Stimulated activated CD8-positive, alpha-beta memory T cell treated with anti-CD3 and anti-CD28 coated beads, Interleukin-2, amount 100 ng/mL, for 1 hour (primary cell): ENCODE results near the gene PRIM1.
"Not testable (repeated sequence)": the region's sequence is repeated elsewhere in the genome, so short reads cannot be mapped to it uniquely, and the experiment has no call there.

Experiments used
- DNase-seq, 2 donors: peaks; one replicate each; pipeline ENCODE4 v3.0.0-alpha.2; 2020; ENCODE audit warnings: low read depth in 2 of 2

PRIM1 gene

DNA sequence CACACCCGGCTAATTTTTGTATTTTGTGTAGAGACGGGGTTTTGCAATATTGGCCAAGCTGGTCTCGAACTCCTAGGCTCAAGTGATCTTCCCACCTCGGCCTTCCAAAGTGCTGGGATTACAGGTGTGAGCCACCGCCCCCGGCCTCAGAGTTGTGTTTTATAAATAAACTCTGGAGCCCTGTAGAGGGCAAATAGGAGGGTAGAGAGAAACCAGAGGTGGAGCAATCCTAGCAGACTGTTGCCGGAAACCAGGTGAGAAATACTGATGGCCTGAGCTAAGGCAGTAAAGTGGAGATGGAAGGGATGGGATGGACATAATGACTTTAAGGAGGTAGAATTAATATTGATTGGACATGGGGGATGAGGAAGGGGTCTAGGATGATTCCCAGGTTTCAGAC lies 8.3 kb upstream of the PRIM1 start:
- no peak for DNase-seq

DNA sequence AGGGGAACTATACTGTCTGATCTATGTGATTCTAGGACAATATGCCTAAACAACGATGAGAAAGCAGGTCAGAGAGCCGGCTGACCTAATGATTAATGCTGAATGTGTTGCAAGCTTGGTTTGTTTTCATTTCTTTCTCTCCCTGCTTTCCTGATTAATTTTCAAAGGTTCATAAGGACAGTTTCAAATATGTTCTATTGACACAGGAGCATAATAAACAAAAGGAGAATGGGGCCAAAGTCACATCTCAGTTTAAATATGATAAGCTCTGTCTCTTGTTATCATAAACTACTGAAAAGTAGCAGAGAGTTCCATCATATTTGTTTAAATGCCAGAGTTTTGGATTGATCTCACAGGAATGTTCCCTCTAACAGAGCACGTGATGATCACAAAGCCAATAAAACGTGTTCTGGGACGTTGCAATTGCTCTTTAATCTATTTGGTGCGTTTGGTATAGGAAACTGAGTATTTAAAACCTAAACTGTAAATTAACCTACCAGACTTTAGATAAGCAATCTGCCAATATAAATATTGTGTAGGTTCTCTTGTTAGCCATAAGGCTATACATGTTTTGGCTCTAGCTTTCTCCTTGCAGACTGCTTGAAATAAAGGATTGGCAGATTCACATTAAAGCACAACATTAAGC lies 7.3 kb upstream of the PRIM1 start:
- no peak for DNase-seq

DNA sequence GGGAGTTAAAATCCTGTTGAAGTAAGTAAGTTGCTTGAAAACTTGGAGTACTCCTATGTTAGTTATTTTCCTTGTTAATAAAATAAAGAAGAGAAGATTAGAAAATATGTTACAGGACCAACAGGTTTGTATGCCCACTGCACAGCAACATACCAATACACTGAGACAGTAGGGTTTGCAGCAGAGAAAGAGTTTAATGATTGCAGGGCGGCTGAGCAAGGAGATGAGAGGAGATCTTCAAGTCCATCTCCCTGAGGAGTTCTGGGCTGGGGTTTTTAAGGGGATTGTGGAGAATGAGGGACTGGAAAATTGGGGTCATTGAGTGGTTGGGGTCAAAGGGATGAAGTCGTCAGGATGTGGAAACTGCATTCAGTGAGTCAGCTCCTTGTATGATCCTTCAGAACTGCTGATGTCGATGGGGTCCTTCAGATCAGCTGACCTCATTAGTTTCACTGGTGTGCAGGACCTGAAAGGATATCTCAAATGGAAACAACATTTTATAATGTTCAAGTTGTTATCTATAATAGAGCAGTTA lies 6.7 kb upstream of the PRIM1 start:
- DNase-seq, result no peak

DNA sequence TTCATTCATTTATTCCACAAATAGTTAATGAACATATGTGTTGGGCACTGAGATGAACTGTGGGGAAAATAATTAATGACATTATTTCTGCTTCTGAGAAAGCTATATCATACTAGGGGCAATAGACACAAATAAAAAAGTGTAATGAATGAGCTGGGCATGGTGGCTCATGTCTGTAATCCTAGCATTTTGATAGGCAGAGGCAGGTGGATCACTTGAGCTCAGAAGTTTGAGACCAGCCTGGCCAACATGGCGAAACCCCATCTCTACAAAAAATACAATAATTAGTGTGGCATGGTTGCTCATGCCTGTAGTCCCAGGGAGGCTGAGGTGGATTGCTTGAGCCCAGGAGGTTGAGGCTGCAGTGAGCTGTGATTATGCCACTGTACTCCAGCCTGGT lies 5.8 kb upstream of the PRIM1 start:
- not testable (repeated sequence) for DNase-seq

- DNase-seq, result no peak
Observed at GRCh38 chr12:56753566-56753965, 1.4 kb upstream of the PRIM1 start.

DNA sequence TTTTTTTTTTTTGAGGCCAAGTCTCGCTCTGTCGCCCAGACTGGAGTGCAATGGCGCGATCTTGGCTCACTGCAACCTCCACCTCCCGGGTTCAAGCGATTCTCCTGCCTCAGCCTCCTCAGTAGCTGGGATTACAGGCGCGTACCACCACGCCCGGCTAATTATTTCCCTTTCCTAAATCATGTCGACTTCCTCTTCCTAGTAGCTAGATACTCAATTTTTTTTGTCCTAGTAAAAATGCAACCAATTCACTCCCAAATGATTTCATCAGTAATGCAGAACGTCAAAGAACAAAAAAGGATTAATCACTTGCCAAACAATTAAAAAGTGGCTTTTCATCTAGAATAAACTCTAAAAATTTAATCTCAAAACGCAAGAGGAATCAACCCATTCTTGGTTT lies 1.5 kb downstream of the PRIM1 start:
- DNase-seq, result not testable (repeated sequence)

GRCh38 chr12:56749853-56750252 lies 2.3 kb downstream of the PRIM1 start:
- no peak for DNase-seq

DNA sequence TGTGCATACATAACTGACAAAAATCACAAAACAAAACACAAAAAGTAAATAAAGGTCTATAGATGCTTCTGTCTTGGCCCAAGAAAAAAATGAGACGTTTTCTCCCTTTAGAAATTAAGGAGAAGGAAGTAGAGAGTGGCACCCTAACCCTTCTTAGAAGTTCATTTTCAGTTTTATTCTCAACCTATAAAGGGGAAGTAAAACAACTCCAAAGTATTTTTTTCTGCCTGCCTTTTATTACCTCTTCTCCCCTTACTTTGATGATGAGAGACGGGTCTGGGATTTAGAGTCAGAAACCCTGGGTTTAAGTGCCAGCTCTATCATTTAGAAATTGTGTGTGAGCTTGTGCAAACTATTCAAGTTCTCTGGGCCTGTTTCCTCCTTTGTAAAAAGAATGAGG lies 2.8 kb downstream of the PRIM1 start:
- DNase-seq, result no peak

DNA sequence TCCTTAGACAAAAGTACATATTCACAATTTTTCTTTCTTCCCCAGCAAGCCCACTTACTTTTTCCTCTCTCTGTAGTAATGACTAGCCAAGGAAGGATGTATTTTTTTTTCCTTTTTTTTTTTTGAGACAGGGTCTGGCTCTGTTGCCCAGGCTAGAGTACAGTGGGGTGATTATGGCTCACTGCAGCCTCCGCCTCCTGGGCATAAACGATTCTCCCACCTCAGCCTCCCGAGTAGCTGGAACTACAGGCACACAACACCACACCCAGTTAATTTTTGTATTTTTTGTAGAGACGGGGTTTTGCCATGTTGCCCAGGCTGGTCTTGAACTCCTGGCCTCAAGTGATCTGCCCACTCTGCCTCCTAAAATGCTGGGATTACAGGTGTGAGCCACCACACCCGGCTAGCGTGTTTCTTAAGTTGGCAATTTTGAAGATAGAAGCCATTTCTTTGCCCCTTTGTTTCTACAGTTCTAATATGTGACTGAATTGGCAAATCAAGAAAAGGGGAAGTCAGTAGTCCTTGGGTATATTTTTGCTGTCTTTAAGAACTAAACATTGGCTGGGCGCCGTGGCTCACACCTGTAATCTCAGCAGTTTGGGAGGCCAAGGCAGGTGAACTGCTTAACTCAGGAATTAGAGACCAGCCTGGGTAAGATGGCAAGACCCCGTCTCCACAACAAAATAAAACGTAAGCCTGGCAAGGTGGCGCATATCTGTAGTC lies 23.8 kb downstream of the PRIM1 start:
- DNase-seq, result no peak

- not testable (repeated sequence) for DNase-seq
Observed at GRCh38 chr12:56726196-56726675, 25.9 kb downstream of the PRIM1 start.

- no peak for DNase-seq
Observed at GRCh38 chr12:56725723-56726102, 26.4 kb downstream of the PRIM1 start.

- peak; percentile 91 to 96 for DNase-seq
Observed at GRCh38 chr12:56724972-56725722, 27.0 kb downstream of the PRIM1 start, which contains the start of gene NACA. Gene NACA (minus strand): TSS chr12:56725299. CDS start chr12:56724521, 778 bp downstream.

GRCh38 chr12:56724701-56724971 lies 27.5 kb downstream of the PRIM1 start:
- no peak for DNase-seq

GRCh38 chr12:56723889-56724700 lies 28.0 kb downstream of the PRIM1 start:
- DNase-seq, result no peak

DNA sequence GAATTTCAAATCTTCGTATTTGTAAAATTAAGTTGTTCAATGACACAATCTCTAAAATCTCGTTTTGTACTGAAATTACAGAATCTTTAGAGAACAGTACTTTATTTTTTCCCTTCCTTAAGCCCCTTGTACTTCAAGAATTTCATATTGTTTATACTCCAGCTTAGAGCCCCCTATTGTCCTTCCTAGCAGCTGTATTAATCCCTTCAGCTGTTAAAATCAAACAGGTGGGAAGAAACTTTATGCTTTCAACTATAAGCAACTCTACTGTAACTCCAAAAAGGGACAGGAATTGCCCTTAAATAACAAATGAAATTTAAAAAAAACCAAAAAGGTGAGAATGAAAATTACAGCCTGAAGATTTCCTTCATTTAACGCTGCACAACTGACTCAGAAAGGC lies 28.8 kb downstream of the PRIM1 start:
- DNase-seq, result no peak

GRCh38 chr12:56722832-56723231 lies 29.3 kb downstream of the PRIM1 start:
- DNase-seq, result no peak

GRCh38 chr12:56721721-56722120 lies 30.4 kb downstream of the PRIM1 start:
- no peak for DNase-seq

DNA sequence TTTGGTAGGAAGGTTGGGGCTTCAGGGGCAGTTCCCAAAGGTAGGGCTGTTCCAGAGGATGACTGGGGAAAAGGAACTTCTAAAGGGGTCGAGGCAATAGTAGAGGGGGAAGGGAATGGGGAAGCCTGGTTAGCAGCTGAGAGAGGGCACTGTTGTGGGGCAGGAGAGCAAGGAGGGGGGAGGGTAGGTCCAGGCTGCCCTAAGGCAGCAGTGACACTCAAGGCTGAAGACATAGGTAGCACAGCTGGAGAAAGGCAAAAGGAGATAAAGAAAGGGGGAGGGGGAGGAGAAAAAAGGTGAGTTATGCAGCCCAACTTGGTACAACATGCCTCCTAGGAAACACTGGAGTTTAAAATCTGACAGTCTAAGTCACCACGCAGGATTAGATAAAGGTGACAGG lies 30.9 kb downstream of the PRIM1 start:
- DNase-seq, result no peak

DNA sequence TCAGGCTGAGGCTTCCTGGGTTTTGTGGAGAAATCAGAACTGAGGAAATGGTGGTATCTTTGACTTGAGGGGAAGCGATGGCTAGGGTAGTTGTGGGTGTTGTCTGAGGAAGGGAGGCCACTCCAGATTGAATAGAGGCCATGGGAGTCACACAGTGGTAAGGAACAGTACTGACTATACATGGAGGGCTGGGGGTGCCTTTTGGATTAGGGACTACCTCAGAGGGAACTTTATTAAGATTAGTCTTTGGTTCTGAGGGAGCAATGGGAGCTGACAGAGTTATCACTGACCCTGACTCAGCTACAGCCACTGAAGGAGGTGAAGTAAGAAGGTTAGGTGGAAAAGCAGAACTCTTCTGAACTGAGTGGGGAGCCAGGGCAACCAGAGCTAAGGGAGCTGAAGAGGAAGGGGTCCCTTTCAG lies 31.4 kb downstream of the PRIM1 start:
- DNase-seq, result no peak

DNA sequence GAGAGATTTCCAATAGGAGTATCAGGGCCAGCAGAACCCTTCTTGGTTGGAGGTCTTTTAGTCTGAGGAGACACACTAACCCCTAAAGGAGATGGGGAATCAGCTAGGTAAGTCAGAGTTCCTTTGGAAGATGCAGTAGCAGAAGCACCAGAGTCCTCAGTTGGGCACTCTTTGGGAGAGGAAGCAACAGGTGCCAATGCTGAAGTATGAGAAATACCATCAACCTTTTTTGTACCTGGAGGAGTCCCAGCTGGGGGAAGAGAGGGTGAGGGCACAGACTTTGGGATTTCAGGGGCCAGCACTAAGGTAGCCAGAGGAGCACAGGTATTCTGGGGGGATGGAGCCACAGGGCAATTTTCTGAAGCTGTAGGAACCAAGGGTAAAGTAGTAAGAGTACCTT lies 33.1 kb downstream of the PRIM1 start:
- DNase-seq, result no peak

- no peak for DNase-seq
Observed at GRCh38 chr12:56718636-56719035, 33.5 kb downstream of the PRIM1 start.

DNA sequence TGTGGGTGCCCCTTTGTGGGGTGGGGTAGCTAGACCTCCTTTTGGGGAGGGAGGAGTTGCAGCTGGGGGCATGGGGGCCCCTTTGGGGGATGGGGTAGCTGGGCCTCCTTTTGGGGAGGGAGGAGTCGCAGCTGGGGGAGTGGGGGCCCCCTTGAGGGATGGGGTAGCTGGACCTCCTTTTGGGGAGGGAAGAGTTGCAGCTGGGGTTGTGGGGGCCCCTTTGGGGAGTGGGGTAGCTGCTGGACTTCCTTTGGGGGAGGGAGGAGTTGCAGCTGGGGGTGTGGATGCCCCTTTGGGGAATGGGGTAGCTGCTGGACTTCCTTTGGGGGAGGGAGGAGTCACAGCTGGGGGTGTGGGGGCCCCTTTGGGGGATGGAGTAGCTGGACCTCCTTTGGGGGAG lies 34.0 kb downstream of the PRIM1 start:
- DNase-seq, result no peak
